ENCODE data around the gene SLC17A9.

- no peak for TF ChIP-seq MAX (IDR thresholded peaks at IDR 0.05)
- TF ChIP-seq CTCF (IDR thresholded peaks at IDR 0.05 in 2 of 3, conservative IDR thresholded peaks at IDR 0.05 in 1 of 3; ENCODE audit: borderline replicate concordance in 1 of 3, insufficient read depth in 1 of 3, low read depth in 2 of 3, low read length in 2 of 3): no peak
- TF ChIP-seq POLR2A (IDR thresholded peaks at IDR 0.05; ENCODE audit: borderline replicate concordance, extremely low read depth, insufficient read depth, insufficient read length): no peak
- no peak for TF ChIP-seq SRF (IDR thresholded peaks at IDR 0.05; ENCODE audit: low read depth)
- TF ChIP-seq EZH2 (IDR thresholded peaks at IDR 0.05): no peak
- no peak for TF ChIP-seq REST (IDR thresholded peaks at IDR 0.05; ENCODE audit: low read depth)
- TF ChIP-seq SP1 (IDR thresholded peaks at IDR 0.05; ENCODE audit: low read depth): no peak
- no peak for TF ChIP-seq POLR2AphosphoS5 (IDR thresholded peaks at IDR 0.05; ENCODE audit: low read depth, low read length)
- TF ChIP-seq YY1 (IDR thresholded peaks at IDR 0.05; ENCODE audit: extremely low read depth, insufficient replicate concordance, low read depth, low read length): no peak
- TF ChIP-seq EZH2phosphoT487 (IDR thresholded peaks at IDR 0.05; ENCODE audit: borderline replicate concordance): no peak
- no peak for TF ChIP-seq SIN3A (IDR thresholded peaks at IDR 0.05; ENCODE audit: low read depth)
These were observed 14.6 kb downstream of the SLC17A9 start for GRCh38 chr20:62967149-62967501.
